ENCODE results near the gene SLC24A3.

Gene SLC24A3

GRCh38 chr20:19244291-19244690, 31.8 kb downstream of the SLC24A3 start:
- H3K4me3 ChIP-seq (ENCODE audit: low read depth in 1 of 2, low read length in 2 of 2), result no peak overlapping the region
- H3K9me3 ChIP-seq (ENCODE audit: control insufficient read depth in 1 of 2, low read length in 2 of 2), result no peaks in the 10 kb centered on the region
- H3K36me3 ChIP-seq (ENCODE audit: control insufficient read depth in 1 of 2, insufficient read depth in 2 of 2, low read length in 2 of 2), result no peaks in the 10 kb centered on the region
- H3K27ac ChIP-seq (ENCODE audit: low read length), result no peak overlapping the region
- no peaks in the 10 kb centered on the region for H3K27me3 ChIP-seq (ENCODE audit: low read depth, low read length)
- no peaks in the 10 kb centered on the region for H3K4me1 ChIP-seq (ENCODE audit: control insufficient read depth in 1 of 2, insufficient read depth in 2 of 2, low read length in 2 of 2)

- Histone ChIP-seq H3K9me3 (ENCODE audit: control insufficient read depth in 1 of 2, low read length in 2 of 2) (no peaks in the 10 kb centered on the region), H3K27me3 (ENCODE audit: low read depth, low read length) (no peaks in the 10 kb centered on the region), H3K27ac (ENCODE audit: low read length) (no peak overlapping the region), H3K4me1 (ENCODE audit: control insufficient read depth in 1 of 2, insufficient read depth in 2 of 2, low read length in 2 of 2) (peaks cover 7 to 13% of the 10 kb centered on the region in 2 donors), H3K36me3 (ENCODE audit: control insufficient read depth in 1 of 2, insufficient read depth in 2 of 2, low read length in 2 of 2) (no peaks in the 10 kb centered on the region), H3K4me3 (ENCODE audit: low read depth in 1 of 2, low read length in 2 of 2) (no peak overlapping the region)
These were observed 36.9 kb downstream of the SLC24A3 start for GRCh38 chr20:19249106-19249879.

DNA sequence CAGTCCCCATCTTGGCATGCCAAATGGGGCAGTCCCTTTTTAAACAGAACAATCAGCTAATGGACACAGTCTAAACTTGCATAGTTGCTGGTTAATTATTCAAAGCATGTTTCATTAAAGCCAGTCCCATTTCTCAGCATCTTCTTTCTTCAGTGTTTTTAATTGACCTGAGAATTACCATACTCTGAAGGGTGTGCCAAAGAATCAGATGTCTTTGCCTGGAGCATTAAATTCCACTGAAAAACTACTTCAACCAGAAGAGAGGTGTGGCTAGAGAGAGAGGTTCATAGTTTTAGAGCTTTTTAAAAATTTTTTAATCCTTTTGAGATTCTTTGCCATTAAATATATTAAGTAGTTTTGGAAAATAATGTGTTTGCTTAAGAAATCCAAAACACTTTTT, 37.9 kb downstream of the SLC24A3 start:
- Histone ChIP-seq H3K27me3 (ENCODE audit: low read depth, low read length) (no peaks in the 10 kb centered on the region), H3K9me3 (ENCODE audit: control insufficient read depth in 1 of 2, low read length in 2 of 2) (no peaks in the 10 kb centered on the region), H3K4me3 (ENCODE audit: low read depth in 1 of 2, low read length in 2 of 2) (no peak overlapping the region), H3K27ac (ENCODE audit: low read length) (no peak overlapping the region), H3K4me1 (ENCODE audit: control insufficient read depth in 1 of 2, insufficient read depth in 2 of 2, low read length in 2 of 2) (peaks cover 7 to 13% of the 10 kb centered on the region in 2 donors), H3K36me3 (ENCODE audit: control insufficient read depth in 1 of 2, insufficient read depth in 2 of 2, low read length in 2 of 2) (no peaks in the 10 kb centered on the region)

- Histone ChIP-seq H3K27me3 (ENCODE audit: low read depth, low read length) (no peaks in the 10 kb centered on the region), H3K4me3 (ENCODE audit: low read depth in 1 of 2, low read length in 2 of 2) (no peak overlapping the region), H3K27ac (ENCODE audit: low read length) (no peak overlapping the region), H3K4me1 (ENCODE audit: control insufficient read depth in 1 of 2, insufficient read depth in 2 of 2, low read length in 2 of 2) (peaks cover 7 to 13% of the 10 kb centered on the region in 2 donors), H3K9me3 (ENCODE audit: control insufficient read depth in 1 of 2, low read length in 2 of 2) (no peaks in the 10 kb centered on the region), H3K36me3 (ENCODE audit: control insufficient read depth in 1 of 2, insufficient read depth in 2 of 2, low read length in 2 of 2) (no peaks in the 10 kb centered on the region)
These were observed 39.1 kb downstream of the SLC24A3 start for GRCh38 chr20:19251506-19251905.

- H3K9me3 ChIP-seq (ENCODE audit: control insufficient read depth in 1 of 2, low read length in 2 of 2), result no peaks in the 10 kb centered on the region
- no peak overlapping the region for H3K4me3 ChIP-seq (ENCODE audit: low read depth in 1 of 2, low read length in 2 of 2)
- H3K4me1 ChIP-seq (ENCODE audit: control insufficient read depth in 1 of 2, insufficient read depth in 2 of 2, low read length in 2 of 2), result peaks cover 7 to 13% of the 10 kb centered on the region in 2 donors
- H3K27me3 ChIP-seq (ENCODE audit: low read depth, low read length), result no peaks in the 10 kb centered on the region
- H3K27ac ChIP-seq (ENCODE audit: low read length), result peak overlapping the region; percentile 17
- H3K36me3 ChIP-seq (ENCODE audit: control insufficient read depth in 1 of 2, insufficient read depth in 2 of 2, low read length in 2 of 2), result no peaks in the 10 kb centered on the region
These were observed 39.5 kb downstream of the SLC24A3 start for GRCh38 chr20:19251958-19252357.

GRCh38 chr20:19252451-19253120, 40.1 kb downstream of the SLC24A3 start:
- peaks cover 7 to 13% of the 10 kb centered on the region in 2 donors for H3K4me1 ChIP-seq (ENCODE audit: control insufficient read depth in 1 of 2, insufficient read depth in 2 of 2, low read length in 2 of 2)
- H3K36me3 ChIP-seq (ENCODE audit: control insufficient read depth in 1 of 2, insufficient read depth in 2 of 2, low read length in 2 of 2), result no peaks in the 10 kb centered on the region
- no peak overlapping the region for H3K4me3 ChIP-seq (ENCODE audit: low read depth in 1 of 2, low read length in 2 of 2)
- H3K27me3 ChIP-seq (ENCODE audit: low read depth, low read length), result no peaks in the 10 kb centered on the region
- H3K27ac ChIP-seq (ENCODE audit: low read length), result peak overlapping the region; percentile 17
- H3K9me3 ChIP-seq (ENCODE audit: control insufficient read depth in 1 of 2, low read length in 2 of 2), result no peaks in the 10 kb centered on the region

- H3K36me3 ChIP-seq (ENCODE audit: control insufficient read depth in 1 of 2, insufficient read depth in 2 of 2, low read length in 2 of 2), result no peaks in the 10 kb centered on the region
- H3K4me1 ChIP-seq (ENCODE audit: control insufficient read depth in 1 of 2, insufficient read depth in 2 of 2, low read length in 2 of 2), result peaks cover 7 to 13% of the 10 kb centered on the region in 2 donors
- no peaks in the 10 kb centered on the region for H3K9me3 ChIP-seq (ENCODE audit: control insufficient read depth in 1 of 2, low read length in 2 of 2)
- H3K27me3 ChIP-seq (ENCODE audit: low read depth, low read length), result no peaks in the 10 kb centered on the region
- no peak overlapping the region for H3K4me3 ChIP-seq (ENCODE audit: low read depth in 1 of 2, low read length in 2 of 2)
- H3K27ac ChIP-seq (ENCODE audit: low read length), result peak overlapping the region; percentile 13
These were observed 40.9 kb downstream of the SLC24A3 start for GRCh38 chr20:19253316-19253715.

GRCh38 chr20:19253916-19254820, 41.7 kb downstream of the SLC24A3 start:
- H3K9me3 ChIP-seq (ENCODE audit: control insufficient read depth in 1 of 2, low read length in 2 of 2), result no peaks in the 10 kb centered on the region
- no peaks in the 10 kb centered on the region for H3K36me3 ChIP-seq (ENCODE audit: control insufficient read depth in 1 of 2, insufficient read depth in 2 of 2, low read length in 2 of 2)
- no peak overlapping the region for H3K4me3 ChIP-seq (ENCODE audit: low read depth in 1 of 2, low read length in 2 of 2)
- no peak overlapping the region for H3K27ac ChIP-seq (ENCODE audit: low read length)
- H3K27me3 ChIP-seq (ENCODE audit: low read depth, low read length), result no peaks in the 10 kb centered on the region
- H3K4me1 ChIP-seq (ENCODE audit: control insufficient read depth in 1 of 2, insufficient read depth in 2 of 2, low read length in 2 of 2), result peaks cover 7 to 13% of the 10 kb centered on the region in 2 donors

DNA sequence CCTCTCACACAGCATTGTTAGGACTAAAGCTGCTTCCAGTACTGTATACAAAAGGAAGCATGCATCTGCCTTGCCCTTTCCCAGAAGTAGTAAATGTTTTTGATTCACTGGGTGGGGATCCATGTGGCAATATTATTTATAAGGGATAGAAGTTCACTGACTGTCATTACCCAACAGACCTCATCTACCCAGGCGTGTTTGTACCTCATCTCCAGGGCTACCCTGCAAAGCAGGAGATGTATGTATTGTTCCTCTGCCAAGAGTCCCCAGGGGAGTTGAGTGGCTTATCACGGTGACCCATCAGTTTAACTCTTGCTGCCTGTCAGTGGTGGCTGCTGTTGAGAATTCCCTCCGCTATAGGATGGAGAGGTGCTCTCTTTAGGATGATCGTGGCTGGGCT, 42.5 kb downstream of the SLC24A3 start:
- no peaks in the 10 kb centered on the region for H3K27me3 ChIP-seq (ENCODE audit: low read depth, low read length)
- no peak overlapping the region for H3K27ac ChIP-seq (ENCODE audit: low read length)
- H3K4me1 ChIP-seq (ENCODE audit: control insufficient read depth in 1 of 2, insufficient read depth in 2 of 2, low read length in 2 of 2), result peaks cover 7 to 8% of the 10 kb centered on the region in 2 donors
- H3K36me3 ChIP-seq (ENCODE audit: control insufficient read depth in 1 of 2, insufficient read depth in 2 of 2, low read length in 2 of 2), result no peaks in the 10 kb centered on the region
- H3K9me3 ChIP-seq (ENCODE audit: control insufficient read depth in 1 of 2, low read length in 2 of 2), result no peaks in the 10 kb centered on the region
- no peak overlapping the region for H3K4me3 ChIP-seq (ENCODE audit: low read depth in 1 of 2, low read length in 2 of 2)

DNA sequence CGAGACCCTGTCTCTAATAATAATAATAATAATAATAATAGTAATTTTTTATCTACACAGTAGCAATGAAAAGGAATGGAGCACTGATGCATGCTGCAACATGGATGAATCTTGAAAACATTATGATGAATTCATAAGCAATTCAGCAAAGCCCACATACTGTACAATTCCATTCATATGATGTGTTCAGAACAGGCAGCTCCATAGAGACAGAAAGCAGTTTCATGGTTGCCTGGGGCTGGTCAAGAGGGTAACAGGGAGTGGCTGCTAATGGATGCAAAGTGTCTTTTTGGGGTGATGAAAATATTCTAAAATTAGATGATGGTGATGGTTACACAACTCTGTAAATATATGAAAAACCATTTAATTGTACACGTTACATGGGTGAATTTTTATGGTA, 43.6 kb downstream of the SLC24A3 start:
- H3K4me3 ChIP-seq (ENCODE audit: low read depth in 1 of 2, low read length in 2 of 2), result no peak overlapping the region

More for the DNA sequence above, 43.6 kb downstream of the SLC24A3 start:
- H3K27ac ChIP-seq (ENCODE audit: low read length), result no peak overlapping the region
- no peaks in the 10 kb centered on the region for H3K36me3 ChIP-seq (ENCODE audit: control insufficient read depth in 1 of 2, insufficient read depth in 2 of 2, low read length in 2 of 2)
- H3K9me3 ChIP-seq (ENCODE audit: control insufficient read depth in 1 of 2, low read length in 2 of 2), result no peaks in the 10 kb centered on the region
- H3K4me1 ChIP-seq (ENCODE audit: control insufficient read depth in 1 of 2, insufficient read depth in 2 of 2, low read length in 2 of 2), result peaks cover under 1 to 7% of the 10 kb centered on the region in 2 donors
- no peaks in the 10 kb centered on the region for H3K27me3 ChIP-seq (ENCODE audit: low read depth, low read length)

Measured in muscle layer of duodenum (tissue), 2 donors.